Measurements from ENCODE around the gene TMEM158. TPM values are rescaled to one million over a fixed set of nuclear protein-coding genes. Genes with fewer than 3 reads are reported as not detected.

The TMEM158 gene
- total and polyA plus RNA-seq, 2 of the 8 experiments (the other 6 are each of a cell fraction or from before 2014, with no cell fraction given): 6.8 to 30.3 TPM

GRCh38 chr3:45187694-45188141 lies 38.4 kb downstream of the TMEM158 start (continued):
- TF ChIP-seq CHD7 (IDR thresholded peaks at IDR 0.05; ENCODE audit: insufficient replicate concordance, low read length): no peak
- no peak for TF ChIP-seq CEBPB (IDR thresholded peaks at IDR 0.05; ENCODE audit: low read depth, low read length)
- TF ChIP-seq TAF7 (optimal IDR thresholded peaks at IDR 0.05; ENCODE audit: borderline replicate concordance, low read depth, low read length): no peak
- TF ChIP-seq ZNF274 (IDR thresholded peaks at IDR 0.05; ENCODE audit: borderline replicate concordance, extremely low read depth, low read length): no peak
- no peak for TF ChIP-seq USF2 (IDR thresholded peaks at IDR 0.05; ENCODE audit: low read length)
- TF ChIP-seq NRF1 (IDR thresholded peaks at IDR 0.05; ENCODE audit: low read depth, low read length): no peak
- TF ChIP-seq BCL11A (IDR thresholded peaks at IDR 0.05; ENCODE audit: low read depth in 2 of 2, low read length in 2 of 2): no peak
- TF ChIP-seq NANOG (IDR thresholded peaks at IDR 0.05; ENCODE audit: insufficient read depth, low read depth, low read length, poor library complexity, severe bottlenecking): no peak
- no peak for TF ChIP-seq TEAD4 (IDR thresholded peaks at IDR 0.05; ENCODE audit: low read depth, low read length)
- TF ChIP-seq BACH1 (IDR thresholded peaks at IDR 0.05; ENCODE audit: low read length): no peak
- TF ChIP-seq RXRA (IDR thresholded peaks at IDR 0.05; ENCODE audit: insufficient read depth, low read depth, low read length): no peak

Data from H1 (cell line).